Liver (tissue), 9 donors: ENCODE data around the gene OR52A1. TPM values are rescaled to one million over a fixed set of nuclear protein-coding genes. Genes with fewer than 3 reads are reported as not detected.

Experiments
- DNase-seq: peaks from one replicate; pipeline ENCODE4 v3.0.0-alpha.2; 2017; ENCODE audit warnings: low spot score
- H3K27ac ChIP-seq, 2 donors: one replicate each; pipeline ENCODE4 v1.7.0; 2013; ENCODE audit warnings: inconsistent platforms in 2 of 2, low read length in 2 of 2, control low read depth in 1 of 2, low read depth in 1 of 2, mild to moderate bottlenecking in 1 of 2
- H3K27me3 ChIP-seq, 4 donors: one replicate each; pipeline versions ENCODE4 v1.6.1 to v1.7.0; 2013; ENCODE audit warnings: low read length in 3 of 4, inconsistent platforms in 1 of 4, mild to moderate bottlenecking in 1 of 4, moderate library complexity in 1 of 4; ENCODE audit not compliant: control insufficient read depth in 4 of 4, insufficient read depth in 4 of 4
- H3K36me3 ChIP-seq, 4 donors: one replicate each; pipeline versions ENCODE4 v1.6.1 to v1.7.0; 2013; ENCODE audit warnings: low read length in 3 of 4, mild to moderate bottlenecking in 3 of 4, low read depth in 1 of 4, moderate library complexity in 1 of 4; ENCODE audit not compliant: control insufficient read depth in 4 of 4, insufficient read depth in 3 of 4
- H3K4me1 ChIP-seq, 4 donors: one replicate each; pipeline versions ENCODE4 v1.6.1 to v1.7.0; 2013; ENCODE audit warnings: low read length in 3 of 4, mild to moderate bottlenecking in 3 of 4, moderate library complexity in 1 of 4; ENCODE audit not compliant: control insufficient read depth in 4 of 4, insufficient read depth in 4 of 4
- H3K4me3 ChIP-seq, 3 donors: one replicate each; pipeline versions ENCODE4 v1.6.1 to v1.7.0; 2013; ENCODE audit warnings: low read length in 3 of 3, control low read depth in 1 of 3, low read depth in 1 of 3, mild to moderate bottlenecking in 1 of 3
- H3K9ac ChIP-seq, 2 donors: one replicate each; pipeline ENCODE4 v1.7.0; 2013; ENCODE audit warnings: low read length in 2 of 2, mild to moderate bottlenecking in 2 of 2, moderate library complexity in 2 of 2, control low read depth in 1 of 2, low read depth in 1 of 2
- H3K9me3 ChIP-seq, 4 donors: one replicate each; pipeline versions ENCODE4 v1.6.1 to v1.7.0; 2013; ENCODE audit warnings: low read length in 3 of 4; ENCODE audit not compliant: control insufficient read depth in 4 of 4
- CTCF ChIP-seq: fragments of 150-350 bp; IDR thresholded peaks from 2 replicates; pipeline ENCODE4 v1.5.1; 2017; ENCODE audit warnings: improper control_type of control experiment, low read depth, low read length; ENCODE audit not compliant: missing input control
- EGR1 ChIP-seq, 2 donors: IDR thresholded peaks; 2 replicates each; pipeline ENCODE4 v1.6.1; 2016 to 2018; ENCODE audit warnings: antibody characterized with exemption in 2 of 2, low read depth in 2 of 2
- FOXA1 ChIP-seq: IDR thresholded peaks from 2 replicates; pipeline ENCODE4 v1.6.1; 2016; ENCODE audit warnings: antibody characterized with exemption
- FOXA2 ChIP-seq: IDR thresholded peaks from 2 replicates; pipeline ENCODE4 v1.6.1; 2016; ENCODE audit warnings: antibody characterized with exemption
- GABPA ChIP-seq, 2 donors: IDR thresholded peaks in 1 of 2; conservative IDR thresholded peaks in 1 of 2; 2 replicates each; pipeline ENCODE4 v1.6.1; 2016; ENCODE audit warnings: antibody characterized with exemption in 2 of 2, mild to moderate bottlenecking in 1 of 2, moderate library complexity in 1 of 2
- HNF4A ChIP-seq, 2 donors: conservative IDR thresholded peaks; 2 replicates each; pipeline ENCODE4 v1.6.1; 2016; ENCODE audit warnings: antibody characterized with exemption in 2 of 2, mild to moderate bottlenecking in 2 of 2
- HNF4G ChIP-seq: IDR thresholded peaks from 2 replicates; pipeline ENCODE4 v1.6.1; 2016; ENCODE audit warnings: antibody characterized with exemption
- JUND ChIP-seq, 2 donors: IDR thresholded peaks; 2 replicates each; pipeline ENCODE4 v1.6.1; 2016; ENCODE audit warnings: antibody characterized with exemption in 2 of 2
- NR2F2 ChIP-seq: IDR thresholded peaks from 2 replicates; pipeline ENCODE4 v1.6.1; 2016; ENCODE audit warnings: antibody characterized with exemption
- RAD21 ChIP-seq, 2 donors: IDR thresholded peaks; 2 replicates each; pipeline ENCODE4 v1.6.1; 2016; ENCODE audit warnings: antibody characterized with exemption in 2 of 2, mild to moderate bottlenecking in 2 of 2
- RXRA ChIP-seq, 2 donors: IDR thresholded peaks; 2 replicates each; pipeline ENCODE4 v1.6.1; 2017 to 2018; ENCODE audit warnings: antibody characterized with exemption in 2 of 2, mild to moderate bottlenecking in 1 of 2
- SP1 ChIP-seq: IDR thresholded peaks from 2 replicates; pipeline ENCODE4 v1.6.1; 2018; ENCODE audit warnings: antibody characterized with exemption, mild to moderate bottlenecking
- TAF1 ChIP-seq: conservative IDR thresholded peaks from 2 replicates; pipeline ENCODE4 v1.6.1; 2016; ENCODE audit warnings: antibody characterized with exemption, mild to moderate bottlenecking
- YY1 ChIP-seq: IDR thresholded peaks from 2 replicates; pipeline ENCODE4 v1.6.1; 2016; ENCODE audit warnings: antibody characterized with exemption, mild to moderate bottlenecking
- ZBTB33 ChIP-seq: IDR thresholded peaks from 2 replicates; pipeline ENCODE4 v1.6.1; 2016; ENCODE audit warnings: antibody characterized with exemption
- WGBS: extraction: QIAGEN DNeasy Blood & Tissue Kit; methylation state at CpG from one replicate; pipeline ENCODE4 v1.1.7; 2013; 5-methylcytosine and 5-hydroxymethylcytosine counted together
- polyA plus RNA-seq, 2 donors: library from polyadenylated mRNA; stranded (reverse) in 1 of 2; unstranded in 1 of 2; fragments of 200-250 nt in 1 of 2; fragments of >200 nt in 1 of 2; fragmentation: Nextera tagmentation in 1 of 2; extraction: Ambion mirVana in 1 of 2; gene quantifications; one replicate each; pipeline versions ENCODE4 v1.2.1 to v1.2.3, GENCODE V29; 2013 to 2015
- total RNA-seq, 2 donors: library from RNA; depleted of rRNA; stranded (reverse); fragments of >200 nt; gene quantifications; one replicate each; pipeline ENCODE4 v1.2.3, GENCODE V29; 2014
- TF ChIP-seq, protein P1 (sequence below): IDR thresholded peaks from 2 replicates; pipeline ENCODE4 v1.6.1; 2016; ENCODE audit warnings: antibody characterized with exemption
- TF ChIP-seq, protein P2 (sequence below): IDR thresholded peaks from 2 replicates; pipeline ENCODE4 v1.6.1; 2016; ENCODE audit warnings: antibody characterized with exemption
- donor health status: healthy.
- donor health status: healthy.
- donor health status: healthy.
- donor health status: healthy.
- donor health status: healthy.

OR52A1 gene
- total and polyA plus RNA-seq, 4 donors = not detected

DNA sequence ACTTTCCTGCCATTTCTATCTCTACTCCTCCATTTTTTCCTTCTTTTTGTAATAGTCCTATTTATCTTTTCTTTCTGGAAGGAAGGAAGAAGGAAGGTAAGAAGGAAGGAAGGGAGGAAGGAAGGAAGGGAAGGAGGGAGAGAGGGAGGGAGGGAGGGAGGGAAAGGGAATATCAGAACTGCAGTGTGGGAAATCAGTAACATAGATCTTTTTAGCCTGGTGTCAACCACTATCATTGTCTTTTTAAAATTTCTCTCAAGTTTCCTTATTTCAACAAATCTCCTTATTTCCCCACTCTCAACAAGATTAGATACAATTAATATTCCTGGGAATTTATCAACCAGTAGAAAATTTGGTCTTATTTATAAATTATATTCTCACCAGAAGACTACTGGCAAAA is 51.5 kb downstream of the OR52A1 start (continued):
- TF ChIP-seq, protein P1, sequence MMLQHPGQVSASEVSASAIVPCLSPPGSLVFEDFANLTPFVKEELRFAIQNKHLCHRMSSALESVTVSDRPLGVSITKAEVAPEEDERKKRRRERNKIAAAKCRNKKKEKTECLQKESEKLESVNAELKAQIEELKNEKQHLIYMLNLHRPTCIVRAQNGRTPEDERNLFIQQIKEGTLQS = no peak

- Histone ChIP-seq H3K9ac (no peak overlapping the region), H3K4me1 (no peaks in the 10 kb centered on the region), H3K4me3 (no peak overlapping the region), H3K27ac (no peak overlapping the region), H3K27me3 (peaks cover 0 to 14% (median 2%) of the 10 kb centered on the region in 4 donors), H3K36me3 (no peaks in the 10 kb centered on the region), H3K9me3 (no peaks in the 10 kb centered on the region)
- WGBS = 59% methylated on average over 2 of the region's 2 CpGs
- TF ChIP-seq SP1 (no peak), HNF4A (conservative IDR thresholded peaks at IDR 0.05) (no peak)
- DNase-seq = no peak
Measured at GRCh38 chr11:5102246-5102645, 52.3 kb downstream of the OR52A1 start.

DNA sequence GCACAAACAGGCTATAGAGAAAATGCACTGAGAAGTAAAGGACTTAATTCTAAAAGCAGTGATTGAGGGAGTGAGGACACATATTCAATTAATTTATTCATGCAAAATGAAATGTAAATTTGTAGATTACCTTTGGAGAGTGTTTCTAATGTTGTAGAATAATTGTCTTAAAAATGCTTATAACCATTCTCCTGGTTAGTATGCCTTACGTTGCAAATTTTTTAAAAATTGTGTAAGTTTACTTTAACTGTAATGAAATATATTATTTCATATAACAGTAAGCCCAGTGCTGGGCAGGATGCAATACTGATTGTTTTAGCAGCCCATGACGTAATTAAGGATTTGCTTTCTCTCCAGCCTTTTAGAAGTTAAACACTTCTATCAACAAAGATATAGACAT is 58.5 kb downstream of the OR52A1 start:
- Histone ChIP-seq H3K4me1 (no peaks in the 10 kb centered on the region), H3K27ac (no peak overlapping the region), H3K9ac (no peak overlapping the region), H3K4me3 (no peak overlapping the region), H3K36me3 (no peaks in the 10 kb centered on the region), H3K9me3 (no peaks in the 10 kb centered on the region), H3K27me3 (peaks cover 0 to 5% (median 4%) of the 10 kb centered on the region in 4 donors)
- no peak for DNase-seq
- 59% methylated on average over 2 of the region's 2 CpGs for WGBS
- TF ChIP-seq ZBTB33 (no peak), SP1 (no peak), JUND (IDR thresholded peaks at IDR 0.05) (no peak), HNF4G (no peak), YY1 (no peak), EGR1 (IDR thresholded peaks at IDR 0.05; ENCODE audit: low read depth in 2 of 2) (no peak), RXRA (IDR thresholded peaks at IDR 0.05) (no peak), HNF4A (conservative IDR thresholded peaks at IDR 0.05) (no peak), CTCF (no peak), NR2F2 (no peak), RAD21 (IDR thresholded peaks at IDR 0.05) (no peak), TAF1 (no peak), FOXA2 (no peak), FOXA1 (no peak), GABPA (IDR thresholded peaks at IDR 0.05 in 1 of 2, conservative IDR thresholded peaks at IDR 0.05 in 1 of 2) (no peak)
- TF ChIP-seq, protein P2, sequence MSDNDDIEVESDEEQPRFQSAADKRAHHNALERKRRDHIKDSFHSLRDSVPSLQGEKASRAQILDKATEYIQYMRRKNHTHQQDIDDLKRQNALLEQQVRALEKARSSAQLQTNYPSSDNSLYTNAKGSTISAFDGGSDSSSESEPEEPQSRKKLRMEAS = no peak

Other genes with a start within 250 kb of the OR52A1 start
- not detected for gene OR51G2, start 235.4 kb downstream of the OR52A1 start, total RNA-seq
- gene OR51G2, start 235.4 kb downstream of the OR52A1 start, polyA plus RNA-seq = not detected
- gene OR51G1, start 230.4 kb downstream of the OR52A1 start, total RNA-seq = not detected
- gene OR51G1, start 230.4 kb downstream of the OR52A1 start, polyA plus RNA-seq = not detected
- gene OR51A4, start 207.2 kb downstream of the OR52A1 start, total RNA-seq = not detected
- not detected for gene OR51A4, start 207.2 kb downstream of the OR52A1 start, polyA plus RNA-seq
- not detected for gene OR51A2, start 199.0 kb downstream of the OR52A1 start, total RNA-seq
- not detected for gene OR51A2, start 199.0 kb downstream of the OR52A1 start, polyA plus RNA-seq
- gene OR51L1, start 159.9 kb downstream of the OR52A1 start, total RNA-seq = not detected
- not detected for gene OR51L1, start 159.9 kb downstream of the OR52A1 start, polyA plus RNA-seq
- not detected for gene OR52J3, start 108.2 kb downstream of the OR52A1 start, total RNA-seq
- gene OR52J3, start 108.2 kb downstream of the OR52A1 start, polyA plus RNA-seq = not detected
- gene OR52E2, start 95.1 kb downstream of the OR52A1 start, total RNA-seq = not detected
- not detected for gene OR52E2, start 95.1 kb downstream of the OR52A1 start, polyA plus RNA-seq
- not detected for gene OR52E1, start 85.2 kb downstream of the OR52A1 start, total RNA-seq
- gene OR52E1, start 85.2 kb downstream of the OR52A1 start, polyA plus RNA-seq = not detected
- gene OR52A5, start 16.4 kb downstream of the OR52A1 start, total RNA-seq = not detected
- not detected for gene OR52A5, start 16.4 kb downstream of the OR52A1 start, polyA plus RNA-seq
- not detected for gene OR51V1, start 45.9 kb upstream of the OR52A1 start, total RNA-seq
- gene OR51V1, start 45.9 kb upstream of the OR52A1 start, polyA plus RNA-seq = not detected
- 1,000 to 10,000 TPM in 1 of 2 donors, 1 to 10 TPM in 1; 5.7 to 3,950 TPM for gene HBB, start 72.3 kb upstream of the OR52A1 start, total RNA-seq
- 10 to 100 TPM; 13.6 to 86.8 TPM for gene HBB, start 72.3 kb upstream of the OR52A1 start, polyA plus RNA-seq
- gene HBD, start 79.7 kb upstream of the OR52A1 start, total RNA-seq = 1 to 10 TPM in 1 of 2 donors, not detected in 1; 6.0 TPM
- gene HBD, start 79.7 kb upstream of the OR52A1 start, polyA plus RNA-seq = under 1 TPM in 1 of 2 donors, not detected in 1; 0.72 TPM
- 10 to 100 TPM in 1 of 2 donors, not detected in 1; 75.1 TPM for gene HBG1, start 95.1 kb upstream of the OR52A1 start, total RNA-seq
- not detected for gene HBG1, start 95.1 kb upstream of the OR52A1 start, polyA plus RNA-seq
- over 10,000 TPM in 1 of 2 donors, not detected in 1; 55,632 TPM for gene HBG2, start 100.0 kb upstream of the OR52A1 start, total RNA-seq
- under 1 TPM in 1 of 2 donors, not detected in 1; 0.71 TPM for gene HBG2, start 100.0 kb upstream of the OR52A1 start, polyA plus RNA-seq
- gene HBE1, start 115.2 kb upstream of the OR52A1 start, total RNA-seq = 10 to 100 TPM in 1 of 2 donors, not detected in 1; 82.7 TPM
- not detected for gene HBE1, start 115.2 kb upstream of the OR52A1 start, polyA plus RNA-seq
- gene OR51B4, start 147.2 kb upstream of the OR52A1 start, total RNA-seq = not detected
- gene OR51B4, start 147.2 kb upstream of the OR52A1 start, polyA plus RNA-seq = not detected
- under 1 TPM; 0.17 to 0.37 TPM for gene OR51B2, start 169.5 kb upstream of the OR52A1 start, total RNA-seq
- gene OR51B2, start 169.5 kb upstream of the OR52A1 start, polyA plus RNA-seq = not detected
- gene OR51B5, start 188.8 kb upstream of the OR52A1 start, total RNA-seq = under 1 TPM; 0.17 to 0.23 TPM
- gene OR51B5, start 188.8 kb upstream of the OR52A1 start, polyA plus RNA-seq = not detected
- not detected for gene OR51B6, start 196.8 kb upstream of the OR52A1 start, total RNA-seq
- not detected for gene OR51B6, start 196.8 kb upstream of the OR52A1 start, polyA plus RNA-seq
- not detected for gene OR51M1, start 229.1 kb upstream of the OR52A1 start, total RNA-seq
- not detected for gene OR51M1, start 229.1 kb upstream of the OR52A1 start, polyA plus RNA-seq